HFFc6 (cell line): ENCODE results near the gene LPIN2. TPM values are rescaled to one million over a fixed set of nuclear protein-coding genes. Genes with fewer than 3 reads are reported as not detected.
A peak's percentile ranks its signal among the peaks of the same experiment; 100 is the strongest.

Experiments
- DNase-seq: peaks from one replicate; pipeline ENCODE4 v3.0.0-alpha.2; 2018
- H3K27ac Mint-ChIP-seq: 2 replicates; pipeline ENCODE4 v1.8.0; 2020; ENCODE audit warnings: mild to moderate bottlenecking, mixed read lengths
- H3K27me3 Mint-ChIP-seq: 2 replicates; pipeline ENCODE4 v1.8.0; 2021; ENCODE audit warnings: mild to moderate bottlenecking, moderate library complexity, mixed read lengths; ENCODE audit not compliant: insufficient read depth
- H3K36me3 Mint-ChIP-seq: 2 replicates; pipeline ENCODE4 v1.8.0; 2021; ENCODE audit warnings: low read depth, mixed read lengths
- H3K4me1 Mint-ChIP-seq: 2 replicates; pipeline ENCODE4 v1.8.0; 2020; ENCODE audit warnings: low read depth, mixed read lengths
- H3K4me3 Mint-ChIP-seq: 2 replicates; pipeline ENCODE4 v1.8.0; 2020; ENCODE audit warnings: mild to moderate bottlenecking, moderate library complexity, mixed read lengths
- H3K9me3 Mint-ChIP-seq: 2 replicates; pipeline ENCODE4 v1.8.0; 2020; ENCODE audit warnings: mild to moderate bottlenecking, mixed read lengths
- CTCF ChIP-seq: fragments of 200-600 bp; sonication (generic); IDR thresholded peaks from 2 replicates; pipeline ENCODE4 v1.5.0; 2021; ENCODE audit warnings: antibody characterized with exemption, mild to moderate bottlenecking
- total RNA-seq, 6 experiments: library from RNA; stranded (reverse); fragmentation: NEBNext Ultra II Directional; extraction: Animal tissue kit (Norgen Biotek cat#: 25700); gene quantifications; 2 replicates in 1 of 6; 3 replicates in 5 of 6; pipeline ENCODE4 v1.2.3, GENCODE V29; 2021

The LPIN2 gene
- total RNA-seq, 6 experiments from 2014 or later = 24.6 to 27.7 (median 26.3) TPM

GRCh38 chr18:2985628-2986027 is 27.3 kb downstream of the LPIN2 start:
- peak; percentile 48 for DNase-seq
- Mint-ChIP-seq H3K27me3 (no peaks in the 10 kb centered on the region), H3K4me1 (peaks cover 97% of the 10 kb centered on the region), H3K27ac (peak overlapping the region; percentile 65; the same call in 1 of the 2 replicates), H3K36me3 (peaks cover 35% of the 10 kb centered on the region), H3K9me3 (peaks cover 3% of the 10 kb centered on the region; the same call in 1 of the 2 replicates), H3K4me3 (no peak overlapping the region)
- peak; percentile 79 for TF ChIP-seq CTCF

- no peak for TF ChIP-seq CTCF
- Mint-ChIP-seq H3K4me3 (peak overlapping the region; percentile 43), H3K4me1 (peaks cover 99% of the 10 kb centered on the region), H3K36me3 (peaks cover 29% of the 10 kb centered on the region), H3K9me3 (peaks cover 3% of the 10 kb centered on the region; the same call in 1 of the 2 replicates), H3K27me3 (no peaks in the 10 kb centered on the region), H3K27ac (peak overlapping the region; percentile 30)
- no peak for DNase-seq
Observed at GRCh38 chr18:2984703-2985261, 28.2 kb downstream of the LPIN2 start.

- Mint-ChIP-seq H3K27me3 (no peaks in the 10 kb centered on the region), H3K36me3 (peaks cover 24% of the 10 kb centered on the region), H3K9me3 (peaks cover 3% of the 10 kb centered on the region; the same call in 1 of the 2 replicates), H3K4me1 (peaks cover 99% of the 10 kb centered on the region), H3K27ac (peak overlapping the region; percentile 30; the same call in 1 of the 2 replicates), H3K4me3 (peak overlapping the region; percentile 43)
- TF ChIP-seq CTCF = no peak
- no peak for DNase-seq
Observed at GRCh38 chr18:2984091-2984490, 28.9 kb downstream of the LPIN2 start.

- peaks cover 99% of the 10 kb centered on the region for H3K4me1 Mint-ChIP-seq
- H3K27ac Mint-ChIP-seq = peak overlapping the region; percentile 94
- peaks cover 3% of the 10 kb centered on the region; the same call in 1 of the 2 replicates for H3K9me3 Mint-ChIP-seq
- no peak for DNase-seq
- no peak for TF ChIP-seq CTCF
- peak overlapping the region; percentile 74 for H3K4me3 Mint-ChIP-seq
- peaks cover 23% of the 10 kb centered on the region for H3K36me3 Mint-ChIP-seq
- H3K27me3 Mint-ChIP-seq = no peaks in the 10 kb centered on the region
Observed at GRCh38 chr18:2983296-2983695, 29.6 kb downstream of the LPIN2 start.

GRCh38 chr18:2982452-2983269 is 30.3 kb downstream of the LPIN2 start:
- peaks cover 1% of the 10 kb centered on the region; the same call in 1 of the 2 replicates for H3K9me3 Mint-ChIP-seq
- H3K4me1 Mint-ChIP-seq = peaks cover 99% of the 10 kb centered on the region
- H3K27ac Mint-ChIP-seq = peak overlapping the region; percentile 94
- no peak for DNase-seq
- TF ChIP-seq CTCF = peak; percentile 32
- peak overlapping the region; percentile 74 for H3K4me3 Mint-ChIP-seq
- H3K27me3 Mint-ChIP-seq = no peaks in the 10 kb centered on the region
- peaks cover 21% of the 10 kb centered on the region for H3K36me3 Mint-ChIP-seq
